HepG2 (cell line): ENCODE measurements around the gene MTHFR. TPM values are rescaled to one million over a fixed set of nuclear protein-coding genes. Genes with fewer than 3 reads are reported as not detected.
A peak's percentile ranks its signal among the peaks of the same experiment; 100 is the strongest.

Experiments
- ATAC-seq: fragments of 200-7000 bp; cut with Tn5 transposase; 3 replicates; pipeline ENCODE4 v1.9.1; 2020; ENCODE audit warnings: mild to moderate bottlenecking, moderate library complexity
- BruUV-seq: library from RNA; stranded (reverse); fragments of 400-500 nt; replicated peaks from 2 replicates; lab custom pipeline; 2021; lab: Mats Ljungman, UMichigan
- CTCF ChIA-PET: fragments of 300-600 bp; formaldehyde crosslinking; extraction: SDS; loops from one replicate; lab custom pipeline; 2021; ENCODE audit warnings: low total read pairs, inconsistent platforms, low intra/inter-chr PET ratio; lab: Yijun Ruan, JAX
- POLR2A ChIA-PET: fragments of 350-600 bp; sonication (Branson Sonifier 250); formaldehyde crosslinking; loops from one replicate; lab custom pipeline; 2020; ENCODE audit warnings: antibody characterized with exemption, inconsistent platforms; lab: Yijun Ruan, JAX
- DNase-seq: peaks from one replicate; pipeline ENCODE4 v3.0.0-alpha.2; 2015; ENCODE audit warnings: low spot score
- FAIRE-seq: peaks from 3 replicates; lab custom pipeline; 2011; peaks lifted over from hg19 to GRCh38; lab: Jason Lieb, UNC
- H2AFZ ChIP-seq: one replicate; pipeline ENCODE4 v1.6.1; 2011; ENCODE audit warnings: low read length, inconsistent platforms
- H3K27ac ChIP-seq: fragments of 300-600 bp; 3 replicates; pipeline ENCODE4 v1.8.0; 2011; ENCODE audit warnings: mixed run types, mild to moderate bottlenecking, mixed read lengths, low read length, inconsistent platforms; ENCODE audit not compliant: insufficient read depth; ENCODE audit errors: extremely low read length
- H3K27me3 ChIP-seq, 2 experiments: fragments of 200-600 bp in 1 of 2; 2 replicates in 1 of 2; 3 replicates in 1 of 2; pipeline versions ENCODE4 v1.6.0 to v1.8.0; 2011; ENCODE audit warnings: low read length in 2 of 2, mild to moderate bottlenecking in 2 of 2, moderate library complexity in 2 of 2, inconsistent platforms in 1 of 2; ENCODE audit not compliant: insufficient read depth in 2 of 2, control insufficient read depth in 1 of 2
- H3K36me3 ChIP-seq, 2 experiments: fragments of 200-600 bp in 1 of 2; replicated peaks in 1 of 2; 2 replicates in 1 of 2; 3 replicates in 1 of 2; pipeline versions ENCODE4 v1.5.1 to v1.8.0; 2011; ENCODE audit warnings: low read length in 2 of 2, inconsistent platforms in 1 of 2; ENCODE audit not compliant: insufficient read depth in 2 of 2, control insufficient read depth in 1 of 2
- H3K4me1 ChIP-seq: 2 replicates; pipeline ENCODE4 v1.5.1; 2012; ENCODE audit warnings: low read length, inconsistent platforms; ENCODE audit not compliant: insufficient read depth
- H3K4me2 ChIP-seq: 2 replicates; pipeline ENCODE4 v1.6.0; 2011; ENCODE audit warnings: low read depth, low read length, inconsistent platforms
- H3K4me3 ChIP-seq, 3 experiments: fragments of 200-600 bp in 1 of 3; sonication (generic), shearing (Covaris generic) in 1 of 3; replicated peaks in 1 of 3; 2 replicates each; pipeline ENCODE4 v1.5.1; 2011 to 2016; ENCODE audit warnings: low read length in 3 of 3, inconsistent platforms in 2 of 3, low read depth in 2 of 3, mild to moderate bottlenecking in 2 of 3, control low read depth in 1 of 3, mixed read lengths in 1 of 3; ENCODE audit not compliant: insufficient read depth in 1 of 3
- H3K79me2 ChIP-seq: one replicate; pipeline ENCODE4 v1.6.1; 2011; ENCODE audit warnings: low read length, inconsistent platforms; ENCODE audit not compliant: insufficient read depth
- H3K9ac ChIP-seq: 2 replicates; pipeline ENCODE4 v1.6.0; 2011; ENCODE audit warnings: mild to moderate bottlenecking, low read depth, low read length, inconsistent platforms; ENCODE audit not compliant: insufficient read depth
- H3K9me3 ChIP-seq: 2 replicates; pipeline ENCODE4 v1.5.1; 2012; ENCODE audit warnings: mild to moderate bottlenecking, low read length
- H4K20me1 ChIP-seq: 2 replicates; pipeline ENCODE4 v1.6.0; 2011; ENCODE audit warnings: inconsistent platforms, mild to moderate bottlenecking, low read length, moderate library complexity; ENCODE audit not compliant: insufficient read depth
- CEBPG ChIP-seq: IDR thresholded peaks from 2 replicates; pipeline ENCODE4 v1.6.1; 2016
- EEA1 ChIP-seq: sonication (generic); formaldehyde crosslinking; IDR thresholded peaks from 2 replicates; pipeline ENCODE4 v1.5.1; 2020; ENCODE audit warnings: mild to moderate bottlenecking, missing genetic modification reagents, borderline replicate concordance
- FOXC1 ChIP-seq: sonication (generic); formaldehyde crosslinking; IDR thresholded peaks from 2 replicates; pipeline ENCODE4 v1.8.0; 2022; ENCODE audit warnings: mild to moderate bottlenecking, missing genetic modification reagents, borderline replicate concordance
- GATAD1 ChIP-seq: IDR thresholded peaks from 2 replicates; pipeline ENCODE4 v1.6.1; 2016; ENCODE audit warnings: missing genetic modification reagents, missing compliant biosample characterization
- GFI1 ChIP-seq: sonication (generic); formaldehyde crosslinking; IDR thresholded peaks from 2 replicates; pipeline ENCODE4 v1.5.0; 2020; ENCODE audit warnings: missing genetic modification reagents, mild to moderate bottlenecking, borderline replicate concordance
- HDAC2 ChIP-seq: sonication (generic); formaldehyde crosslinking; IDR thresholded peaks from 2 replicates; pipeline ENCODE4 v1.4.0; 2020; ENCODE audit warnings: missing genetic modification reagents
- HNF4G ChIP-seq, 2 experiments: sonication (generic) in 1 of 2; formaldehyde crosslinking in 1 of 2; IDR thresholded peaks; 2 replicates each; pipeline versions ENCODE4 v1.4.0 to v1.6.1; 2011 to 2020; ENCODE audit warnings: borderline replicate concordance in 2 of 2, low read depth in 2 of 2, mild to moderate bottlenecking in 2 of 2, low read length in 1 of 2, missing genetic modification reagents in 1 of 2, moderate library complexity in 1 of 2
- KDM1A ChIP-seq: IDR thresholded peaks from 2 replicates; pipeline ENCODE4 v1.6.1; 2016; ENCODE audit warnings: missing compliant biosample characterization
- MXD3 ChIP-seq: IDR thresholded peaks from 2 replicates; pipeline ENCODE4 v1.6.1; 2016; ENCODE audit warnings: mild to moderate bottlenecking, missing biosample characterization, missing genetic modification reagents
- PLSCR1 ChIP-seq: sonication (generic); formaldehyde crosslinking; IDR thresholded peaks from 2 replicates; pipeline ENCODE4 v1.5.0; 2020; ENCODE audit warnings: missing genetic modification reagents, mild to moderate bottlenecking, borderline replicate concordance
- POLR2AphosphoS5 ChIP-seq: IDR thresholded peaks from 2 replicates; pipeline ENCODE4 v1.6.1; 2012; ENCODE audit warnings: low read depth, low read length
- RXRB ChIP-seq: IDR thresholded peaks from 2 replicates; pipeline ENCODE4 v1.6.1; 2016; ENCODE audit warnings: borderline replicate concordance, missing genetic modification reagents, missing compliant biosample characterization
- THAP11 ChIP-seq: IDR thresholded peaks from 2 replicates; pipeline ENCODE4 v1.6.1; 2016; ENCODE audit warnings: missing biosample characterization, missing genetic modification reagents
- ZBTB39 ChIP-seq: sonication (generic); formaldehyde crosslinking; IDR thresholded peaks from 2 replicates; pipeline ENCODE4 v1.5.0; 2020; ENCODE audit warnings: missing genetic modification reagents
- ZNF17 ChIP-seq: sonication (generic); formaldehyde crosslinking; IDR thresholded peaks from 2 replicates; pipeline ENCODE4 v1.5.0; 2020; ENCODE audit warnings: mild to moderate bottlenecking, missing genetic modification reagents
- ZNF383 ChIP-seq: sonication (generic); formaldehyde crosslinking; IDR thresholded peaks from 2 replicates; pipeline ENCODE4 v1.4.0; 2020; ENCODE audit warnings: missing genetic modification reagents, mild to moderate bottlenecking, borderline replicate concordance
- ZNF547 ChIP-seq: sonication (generic); formaldehyde crosslinking; IDR thresholded peaks from 2 replicates; pipeline ENCODE4 v1.5.1; 2020; ENCODE audit warnings: mild to moderate bottlenecking, missing genetic modification reagents
- ZNF549 ChIP-seq: sonication (generic); formaldehyde crosslinking; IDR thresholded peaks from 2 replicates; pipeline ENCODE4 v1.5.0; 2020; ENCODE audit warnings: missing genetic modification reagents
- ZNF598 ChIP-seq: sonication (generic); formaldehyde crosslinking; IDR thresholded peaks from 2 replicates; pipeline ENCODE4 v1.5.1; 2020; ENCODE audit warnings: mild to moderate bottlenecking, missing genetic modification reagents, borderline replicate concordance
- ZNF652 ChIP-seq: IDR thresholded peaks from 2 replicates; pipeline ENCODE4 v1.6.1; 2016; ENCODE audit warnings: low read depth, borderline replicate concordance
- ZNF709 ChIP-seq: sonication (generic); formaldehyde crosslinking; IDR thresholded peaks from 2 replicates; pipeline ENCODE4 v1.5.0; 2020; ENCODE audit warnings: mild to moderate bottlenecking, missing genetic modification reagents
- ZNF780A ChIP-seq: sonication (generic); formaldehyde crosslinking; IDR thresholded peaks from 2 replicates; pipeline ENCODE4 v1.8.0; 2022; ENCODE audit warnings: mild to moderate bottlenecking, missing genetic modification reagents, moderate library complexity
- WGBS: methylation state at CpG from one replicate; pipeline ENCODE4 v1.1.6; 2017; ENCODE audit warnings: low lambda C conversion rate; 5-methylcytosine and 5-hydroxymethylcytosine counted together
- in situ Hi-C: cut with HindIII; loops from 2 replicates; pipeline ENCODE4 v1.10.0; 2017; ENCODE audit warnings: low pct_unique_long_range_greater_than_20kb; ENCODE audit not compliant: extremely low pct_ligation_motif_present
- intact Hi-C: fragments of 100-400 bp; cut with micrococcal nuclease; formaldehyde crosslinking; loops from one replicate; pipeline ENCODE4 v1.10.0; 2022; ENCODE audit not compliant: unreplicated experiment
- polyA plus RNA-seq, 8 experiments: library from polyadenylated mRNA; depleted of rRNA in 3 of 8; stranded (reverse) in 7 of 8; unstranded in 1 of 8; fragments of >200 nt; fragmentation: Illumina TruSeq in 4 of 8; extraction: Trizol in 4 of 8; gene quantifications; 2 replicates each; pipeline versions ENCODE4 v1.2.1 to v1.2.3, GENCODE V29; 2011 to 2016; ENCODE audit warnings: low read depth in 4 of 8, missing spikeins in 1 of 8, mixed read lengths in 1 of 8; ENCODE audit not compliant: insufficient read depth in 1 of 8
- total RNA-seq, 5 experiments: library from RNA; depleted of rRNA; stranded (reverse); fragments of >200 nt; fragmentation: Illumina TruSeq; extraction: Trizol; gene quantifications; 2 replicates each; pipeline ENCODE4 v1.2.3, GENCODE V29; 2016; ENCODE audit warnings: low read depth in 1 of 5

The MTHFR gene
- total and polyA plus RNA-seq, 2 of the 13 experiments (the other 11 are each of a cell fraction or from before 2014, with no cell fraction given): 3.8 to 8.2 TPM

DNA sequence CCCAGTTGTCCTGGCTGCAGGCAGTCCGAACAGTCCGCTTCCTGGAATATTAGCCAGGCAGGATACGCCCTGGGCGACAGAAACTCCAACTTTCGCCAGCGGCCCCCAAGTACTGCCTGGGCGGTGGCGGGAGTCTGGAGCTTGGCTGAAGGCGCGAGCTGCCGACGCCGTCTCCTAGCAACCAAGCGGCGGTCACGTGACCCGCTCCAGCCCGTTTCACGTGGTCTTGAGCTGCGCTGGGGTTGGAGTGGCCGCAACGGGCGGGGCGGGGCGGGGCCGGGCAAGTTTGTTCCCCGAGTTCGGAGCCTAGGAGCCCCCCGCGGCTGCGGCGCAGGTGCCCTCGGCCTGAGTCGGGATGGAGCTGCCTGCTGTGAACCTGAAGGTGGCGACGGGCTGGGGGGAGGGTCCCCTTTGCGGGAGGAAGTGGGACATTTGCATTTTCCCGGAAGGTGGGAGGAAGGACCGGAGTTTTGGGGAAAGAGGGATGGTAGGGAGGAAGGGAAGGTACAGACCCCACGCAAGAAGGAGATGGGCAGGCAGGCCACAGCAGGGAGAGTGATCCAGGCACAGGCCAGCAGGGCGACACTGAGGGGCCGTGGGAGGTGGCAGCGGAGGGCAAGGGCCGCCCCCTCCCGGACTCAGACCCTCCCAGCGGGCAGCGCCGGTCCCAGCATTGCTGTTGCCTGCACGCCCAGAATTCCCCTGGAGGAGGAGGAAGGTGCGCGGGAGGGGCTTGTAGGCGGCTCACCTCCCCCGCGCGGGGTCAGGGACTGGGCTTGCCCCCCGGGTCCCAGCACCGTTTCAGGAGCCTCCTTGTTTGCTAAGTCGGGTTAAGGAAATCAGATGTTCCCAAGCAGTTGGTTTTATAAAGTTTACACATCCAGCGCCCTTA, 69.7 kb downstream of the MTHFR start, which contains the start of gene AGTRAP:
AGTRAP (plus strand) TSS at position 283 of the 892 bp plus-strand sequence; CDS start at position 356, 73 bp downstream.
- intact Hi-C loops: no loop called here
- H3K4me1 ChIP-seq: peaks cover 51% of the 10 kb centered on the region
- no peak within 1 kb of the TSS for H2AFZ ChIP-seq
- H3K9me3 ChIP-seq: no peaks in the 10 kb centered on the region
- H3K9ac ChIP-seq: peak within 1 kb of the TSS; percentile 75
- CTCF ChIA-PET: no interaction called here
- peak within 1 kb of the TSS; percentile 71 for H3K27ac ChIP-seq
- POLR2A ChIA-PET: interaction anchor here (0.6 to 3.5 kb wide), 16 partner anchors 9 to 473 kb away, joined by 3 to 17 read pairs (median 4); partner anchors contain the start of genes CLCN6, FBXO2, FBXO44 and FBXO6
- H3K79me2 ChIP-seq: no peaks in the 10 kb centered on the region
- ATAC-seq: peak; percentile 89
- no peaks in the 10 kb centered on the region for H4K20me1 ChIP-seq
- DNase-seq: peak; percentile 82
- peaks cover 0 to 3% of the 10 kb centered on the region in 2 experiments; a peak in 2 of 5 replicates for H3K27me3 ChIP-seq
- WGBS: 0% methylated on average over 16 of the region's 59 CpGs
- no peak for FAIRE-seq
- H3K36me3 ChIP-seq: no peaks in the 10 kb centered on the region
- H3K4me3 ChIP-seq: peak within 1 kb of the TSS; percentile 86 to 99 (median 98)
- no TSS peak for BruUV-seq
- H3K4me2 ChIP-seq: peak within 1 kb of the TSS; percentile 88
- in situ Hi-C loops: no loop called here
- no peak for TF ChIP-seq ZNF17 (CRISPR knock-in tag)
- peak; percentile 38; the same call in 1 of the 2 replicates for TF ChIP-seq ZNF547
- TF ChIP-seq ZNF709 (CRISPR knock-in tag): no peak
- peak; percentile 2; the same call in 1 of the 2 replicates for TF ChIP-seq THAP11 (CRISPR knock-in tag)
- 0 out of 2 replicates have a peak, but pooled peaks have one; percentile 54 for TF ChIP-seq ZNF598 (CRISPR knock-in tag)
- TF ChIP-seq GATAD1 (CRISPR knock-in tag): peak; percentile 78
- TF ChIP-seq EEA1 (CRISPR knock-in tag): no peak; the same call in 1 of the 2 replicates
- TF ChIP-seq POLR2AphosphoS5: peak; percentile 62
- TF ChIP-seq ZNF780A: no peak
- TF ChIP-seq ZBTB39: no peak
- TF ChIP-seq FOXC1: peak; percentile 88; the same call in 1 of the 2 replicates
- TF ChIP-seq PLSCR1 (CRISPR knock-in tag): no peak
- no peak for TF ChIP-seq MXD3 (CRISPR knock-in tag)
- TF ChIP-seq ZNF652 (CRISPR knock-in tag): no peak
- TF ChIP-seq RXRB (CRISPR knock-in tag): no peak; the same call in 1 of the 2 replicates
- no peak for TF ChIP-seq ZNF383 (CRISPR knock-in tag)
- no peak for TF ChIP-seq HNF4G (IDR thresholded peaks at IDR 0.05; ENCODE audit: borderline replicate concordance, low read depth, low read length)
- no peak for TF ChIP-seq HNF4G (CRISPR knock-in tag; IDR thresholded peaks at IDR 0.05; ENCODE audit: borderline replicate concordance, low read depth)
- no peak for TF ChIP-seq GFI1
- no peak for TF ChIP-seq KDM1A
- no peak for TF ChIP-seq CEBPG (CRISPR knock-in tag)
- no peak for TF ChIP-seq ZNF549 (CRISPR knock-in tag)
- TF ChIP-seq HDAC2 (CRISPR knock-in tag): 0 out of 2 replicates have a peak, but pooled peaks have one; percentile 10
